GM19395 (cell line): Measurements from ENCODE around the gene CTAG1A.
"Not testable (repeated sequence)": the region's sequence is repeated elsewhere in the genome, so short reads cannot be mapped to it uniquely, and the experiment has no call there.

Source experiments
- ATAC-seq: cut with Tn5 transposase; IDR thresholded peaks from one replicate; pipeline ENCODE4 v1.9.1; 2021; ENCODE audit warnings: mild to moderate bottlenecking, moderate library complexity; ENCODE audit not compliant: unreplicated experiment

The CTAG1A gene

GRCh38 chrX:154608823-154609222 lies 23.9 kb downstream of the CTAG1A start:
- ATAC-seq: not testable (repeated sequence)

- not testable (repeated sequence) for ATAC-seq
These were observed 26.2 kb downstream of the CTAG1A start for GRCh38 chrX:154611146-154611545.

GRCh38 chrX:154613586-154613985 lies 28.7 kb downstream of the CTAG1A start:
- not testable (repeated sequence) for ATAC-seq

GRCh38 chrX:154619182-154619581 lies 34.2 kb downstream of the CTAG1A start, which contains the start of gene CTAG1B:
Gene CTAG1B (minus strand): TSS chrX:154619282. CDS start chrX:154619218, 64 bp downstream.
- ATAC-seq: not testable (repeated sequence)

- not testable (repeated sequence) for ATAC-seq
These were observed 36.0 kb downstream of the CTAG1A start for GRCh38 chrX:154620767-154621414.

GRCh38 chrX:154628960-154629359 lies 44.0 kb downstream of the CTAG1A start:
- not testable (repeated sequence) for ATAC-seq

- not testable (repeated sequence) for ATAC-seq
These were observed 46.0 kb downstream of the CTAG1A start for GRCh38 chrX:154630949-154631348.

GRCh38 chrX:154633661-154634060 lies 48.7 kb downstream of the CTAG1A start:
- ATAC-seq: not testable (repeated sequence)
